Motor neuron (in vitro differentiated cells): ENCODE results near the gene SPATA31D1. TPM values are rescaled to one million over a fixed set of nuclear protein-coding genes. Genes with fewer than 3 reads are reported as not detected.

Source experiments
- ATAC-seq, 8 experiments: fragments of 200-7000 bp; cut with Tn5 transposase; replicated peaks in 6 of 8; 2 replicates each; pipeline ENCODE4 v1.8.0; 2021; ENCODE audit warnings: mild to moderate bottlenecking in 8 of 8, moderate library complexity in 8 of 8
- H3K27ac ChIP-seq, 2 donors: fragments of 250-450 bp; sonication (Bioruptor Pico); 2 replicates each; pipeline ENCODE4 v1.9.0; 2021; ENCODE audit warnings: antibody characterized with exemption in 2 of 2, mild to moderate bottlenecking in 2 of 2, moderate library complexity in 1 of 2
- H3K4me1 ChIP-seq, 2 donors: fragments of 250-450 bp; sonication (Bioruptor Pico); replicated peaks in 1 of 2; 2 replicates each; pipeline ENCODE4 v1.6.1; 2021; ENCODE audit warnings: antibody characterized with exemption in 2 of 2, mild to moderate bottlenecking in 2 of 2, moderate library complexity in 1 of 2
- H3K4me3 ChIP-seq, 5 donors: fragments of 250-450 bp; sonication (Bioruptor Pico); 2 replicates each; pipeline ENCODE4 v1.9.0; 2021; ENCODE audit warnings: antibody characterized with exemption in 5 of 5, mild to moderate bottlenecking in 5 of 5, moderate library complexity in 4 of 5
- WGBS, 10 experiments: fragments of 450-650 bp; shearing (Covaris generic); methylation state at CpG; one replicate each; pipeline ENCODE4 v1.0.0; 2022; 5-methylcytosine and 5-hydroxymethylcytosine counted together
- in situ Hi-C, 9 experiments: fragments of 400-800 bp; cut with MboI; loops; one replicate each; pipeline ENCODE4 v1.15.0; 2021; ENCODE audit warnings: low sequenced_read_pairs in 9 of 9, low pct_unique_long_range_greater_than_20kb in 2 of 9; ENCODE audit not compliant: unreplicated experiment in 9 of 9
- total RNA-seq, 8 experiments: library from RNA; unstranded; fragments of 300-600 nt; gene quantifications; 2 replicates each; pipeline versions ENCODE4 v1.2.3 to v1.2.4, GENCODE V29; 2022

Gene SPATA31D1
- total RNA-seq, 8 experiments from 2014 or later = under 0.01 to 0.28 (median 0.15) TPM; not detected in 2

DNA sequence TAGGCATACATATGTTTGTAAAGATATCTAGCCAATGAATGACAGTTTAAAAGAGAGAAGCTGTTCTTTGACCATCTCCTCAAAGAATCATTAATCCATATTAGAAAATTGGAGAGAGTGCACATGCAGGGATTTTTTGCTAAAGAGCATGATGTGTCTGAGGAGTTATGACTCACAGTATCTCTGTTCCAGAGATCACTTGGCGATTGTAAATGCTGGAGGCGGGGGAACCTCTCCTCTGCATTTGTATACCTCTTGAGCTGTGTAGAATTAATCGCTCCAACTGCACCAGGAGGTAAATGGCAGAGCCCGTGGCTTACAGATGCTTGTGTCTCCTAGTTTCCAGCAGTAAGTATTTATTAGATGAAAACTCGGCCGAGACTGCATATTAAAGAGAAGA, 3.6 kb upstream of the SPATA31D1 start:
- Histone ChIP-seq H3K4me1 (no peaks in the 10 kb centered on the region), H3K27ac (no peak overlapping the region), H3K4me3 (no peak overlapping the region)
- in situ Hi-C loops = no loop called here
- WGBS, 10 experiments = 28 to 83% (median 48%) methylated on average over 4 to 6 of the region's 6 CpGs; no CpG with 5 or more reads in 2 of the 10 experiments
- peak in 7 of 8 experiments; percentile 38 to 88 (median 78) for ATAC-seq

DNA sequence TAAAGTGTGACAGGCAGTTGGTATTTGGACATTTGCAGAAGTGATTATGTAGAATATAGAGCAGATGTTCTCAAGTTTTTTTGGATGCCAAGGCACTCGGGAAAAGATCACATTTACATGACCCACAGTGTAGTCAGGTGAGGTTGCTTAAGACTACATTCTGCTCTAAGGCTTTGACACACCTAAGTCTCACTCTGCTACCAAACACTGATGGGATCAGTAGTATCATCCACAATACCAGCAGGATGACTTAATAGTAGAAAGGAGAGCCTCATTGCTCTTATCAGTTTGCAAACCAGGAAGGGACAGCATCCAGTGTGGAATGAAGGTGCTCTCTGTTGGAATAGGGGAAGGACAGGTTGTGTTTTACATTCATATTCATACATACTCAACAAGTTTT, 2.5 kb upstream of the SPATA31D1 start:
- no peak for ATAC-seq
- Histone ChIP-seq H3K4me1 (no peaks in the 10 kb centered on the region), H3K4me3 (no peak overlapping the region), H3K27ac (no peak overlapping the region)
- in situ Hi-C loops = no loop called here
- 20 to 100% methylated on average over 1 of the region's 1 CpG; no CpG with 5 or more reads in 8 of the 10 experiments for WGBS, 10 experiments

DNA sequence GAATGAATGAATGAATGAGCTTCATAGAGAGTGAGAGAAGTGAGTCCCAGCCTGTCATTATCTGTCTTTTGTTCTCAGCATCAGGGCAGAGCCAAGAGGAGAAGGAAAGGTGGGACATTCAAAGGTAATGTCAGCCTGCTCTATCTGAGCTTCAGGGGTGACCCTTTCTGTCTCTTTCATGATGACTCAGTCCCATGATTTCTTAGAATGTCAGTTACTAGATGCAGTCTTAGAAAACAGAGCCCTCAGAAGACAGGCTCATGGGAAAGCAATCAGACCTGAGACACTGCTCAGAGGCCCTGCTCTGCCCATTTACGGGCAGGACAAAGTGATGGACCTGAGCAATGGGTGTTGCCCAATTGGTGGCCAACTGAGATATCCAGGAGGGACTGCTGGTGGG, 1.1 kb downstream of the SPATA31D1 start:
- Histone ChIP-seq H3K4me3 (no peak overlapping the region), H3K27ac (no peak overlapping the region), H3K4me1 (no peaks in the 10 kb centered on the region)
- ATAC-seq = no peak
- in situ Hi-C loops = no loop called here
- no CpG with 5 or more reads among the region's 1 CpG for WGBS, 10 experiments

DNA sequence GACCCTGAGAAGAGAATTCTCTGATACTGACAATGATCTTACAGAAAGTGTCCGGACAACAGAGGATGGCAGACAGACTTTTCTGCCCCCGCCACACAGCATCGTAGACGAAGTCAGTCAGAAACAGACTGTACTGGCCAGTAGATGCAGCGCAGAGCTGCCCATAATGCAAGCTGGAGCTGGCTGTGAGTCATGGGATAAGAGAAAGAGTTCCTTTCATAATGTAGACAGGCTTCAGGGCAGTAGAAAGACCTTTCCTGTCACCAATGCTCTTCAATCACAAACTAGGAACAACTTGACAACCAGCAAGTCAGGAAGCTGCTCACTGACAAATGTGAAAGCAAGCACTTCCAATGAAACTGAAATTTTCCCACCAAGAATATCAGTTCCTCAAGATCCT, 5.1 kb downstream of the SPATA31D1 start:
- WGBS, 10 experiments = 80 to 100% (median 86%) methylated on average over 1 to 5 of the region's 5 CpGs; no CpG with 5 or more reads in 5 of the 10 experiments
- in situ Hi-C loops = no loop called here
- no peaks in the 10 kb centered on the region for H3K4me1 ChIP-seq
- no peak overlapping the region for H3K4me3 ChIP-seq
- ATAC-seq = no peak
- H3K27ac ChIP-seq = no peak overlapping the region

DNA sequence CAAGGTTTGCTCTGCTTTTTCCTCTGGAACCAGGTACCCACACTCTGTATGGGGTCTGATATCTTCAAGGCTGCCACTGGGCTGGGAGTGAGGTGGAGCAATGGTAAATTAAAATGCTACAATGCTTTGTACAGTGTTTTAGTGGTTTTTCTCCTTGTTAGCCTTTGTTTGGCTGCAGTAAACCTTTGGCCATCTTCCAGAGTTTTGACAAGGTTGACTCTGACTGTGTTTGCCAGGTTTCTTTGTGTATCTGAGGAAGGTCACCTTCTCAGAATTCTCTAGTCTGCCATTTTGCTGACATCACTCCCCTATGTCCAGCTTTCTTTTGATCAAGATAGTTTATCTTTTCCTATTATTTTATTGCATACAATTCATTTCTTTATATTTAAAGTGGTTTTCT, 11.2 kb downstream of the SPATA31D1 start:
- in situ Hi-C loops = no loop called here
- no peak for ATAC-seq

DNA sequence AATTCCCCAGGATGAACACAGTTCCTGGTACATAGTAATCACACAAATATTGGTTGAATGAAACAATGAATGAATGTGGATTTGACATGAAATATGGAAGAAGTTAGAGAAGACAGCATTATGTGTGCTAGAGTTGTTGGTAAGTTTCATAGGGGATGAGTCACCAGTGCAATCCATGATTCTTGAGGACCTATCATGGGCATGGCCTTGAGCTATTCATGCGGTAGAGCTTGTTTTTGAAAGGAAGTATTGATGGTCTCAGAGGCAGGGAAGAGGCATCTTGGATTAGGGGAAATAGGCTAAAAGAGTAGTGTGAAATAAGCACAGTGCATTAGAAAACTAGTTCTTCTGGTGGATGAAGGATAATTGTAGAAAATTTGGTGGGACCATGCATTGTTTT, 22.1 kb downstream of the SPATA31D1 start:
- Histone ChIP-seq H3K27ac (no peak overlapping the region), H3K4me3 (no peak overlapping the region), H3K4me1 (no peaks in the 10 kb centered on the region)
- no peak for ATAC-seq
- WGBS, 10 experiments = 33 to 100% (median 100%) methylated on average over 1 of the region's 1 CpG; no CpG with 5 or more reads in 4 of the 10 experiments
- in situ Hi-C loops = no loop called here

More for the DNA sequence above, 11.2 kb downstream of the SPATA31D1 start:
- Histone ChIP-seq H3K27ac (no peak overlapping the region), H3K4me1 (no peaks in the 10 kb centered on the region), H3K4me3 (no peak overlapping the region)

DNA sequence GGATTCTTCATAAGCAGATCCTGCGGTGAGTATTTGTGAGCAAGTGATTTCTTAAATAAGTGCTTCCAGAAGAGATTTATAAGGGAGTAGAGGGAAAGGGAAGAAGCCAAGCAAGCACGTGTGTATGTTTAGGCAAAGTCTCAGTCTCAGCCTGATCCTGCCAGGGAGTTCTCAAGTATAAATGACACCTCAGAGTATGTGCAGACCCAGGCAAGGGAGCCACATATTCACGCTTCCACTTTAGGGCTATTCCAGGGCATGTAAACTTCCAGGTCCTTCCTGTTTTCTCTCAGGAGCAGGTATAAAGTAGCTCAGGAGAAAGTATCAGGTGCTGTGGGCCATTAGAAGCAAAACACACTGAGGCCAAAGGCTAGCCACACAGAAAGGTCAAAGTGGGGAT, 22.6 kb downstream of the SPATA31D1 start:
- WGBS, 10 experiments = 51 to 100% (median 98%) methylated on average over 1 to 3 of the region's 3 CpGs; no CpG with 5 or more reads in 4 of the 10 experiments
- ATAC-seq = no peak
- Histone ChIP-seq H3K4me1 (no peaks in the 10 kb centered on the region), H3K4me3 (no peak overlapping the region), H3K27ac (no peak overlapping the region)
- in situ Hi-C loops = no loop called here

DNA sequence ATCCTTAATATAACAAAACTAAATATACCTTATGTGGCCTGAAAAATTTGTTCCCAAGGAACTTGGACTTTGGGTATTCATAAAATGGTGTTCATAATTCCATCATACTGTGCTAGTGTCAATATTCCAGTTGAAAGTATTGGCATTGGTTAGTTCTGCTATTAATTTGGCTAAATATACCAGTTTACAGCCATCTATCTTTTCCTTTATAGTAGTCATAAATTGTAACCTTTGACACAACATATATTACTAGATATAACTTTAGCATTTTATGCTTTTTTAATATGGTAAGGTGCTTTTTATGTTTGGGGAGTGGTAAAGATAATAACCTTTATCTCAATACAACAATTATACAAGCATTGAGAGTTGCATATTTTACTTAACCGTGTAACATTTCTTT, 23.7 kb downstream of the SPATA31D1 start:
- 44 to 100% (median 90%) methylated on average over 1 of the region's 1 CpG for WGBS, 10 experiments
- in situ Hi-C loops = no loop called here

DNA sequence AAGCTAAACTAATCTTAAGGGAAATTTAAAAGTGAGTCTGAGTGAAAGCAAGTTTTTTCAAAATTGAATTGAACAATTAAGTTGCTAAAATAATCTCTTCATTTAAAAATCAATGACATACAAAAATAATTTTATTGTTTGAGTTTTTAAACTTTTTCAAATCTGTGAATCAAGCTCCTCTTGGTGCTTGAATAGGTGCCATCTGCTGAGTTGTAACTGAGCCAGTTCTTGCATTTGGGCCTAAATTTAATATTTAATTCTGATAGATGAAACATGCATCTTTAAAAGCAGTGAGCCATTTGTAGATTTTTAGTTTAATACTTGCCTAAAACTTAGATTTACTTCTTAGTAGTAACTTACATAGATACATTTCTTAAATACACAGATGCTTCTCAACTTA, 31.8 kb downstream of the SPATA31D1 start:
- Histone ChIP-seq H3K4me3 (no peak overlapping the region), H3K4me1 (peaks cover 6 to 11% of the 10 kb centered on the region in 2 donors), H3K27ac (no peak overlapping the region)
- in situ Hi-C loops = no loop called here
- no peak for ATAC-seq

More for the DNA sequence above, 23.7 kb downstream of the SPATA31D1 start:
- no peak for ATAC-seq
- Histone ChIP-seq H3K4me1 (no peaks in the 10 kb centered on the region), H3K27ac (no peak overlapping the region), H3K4me3 (no peak overlapping the region)

DNA sequence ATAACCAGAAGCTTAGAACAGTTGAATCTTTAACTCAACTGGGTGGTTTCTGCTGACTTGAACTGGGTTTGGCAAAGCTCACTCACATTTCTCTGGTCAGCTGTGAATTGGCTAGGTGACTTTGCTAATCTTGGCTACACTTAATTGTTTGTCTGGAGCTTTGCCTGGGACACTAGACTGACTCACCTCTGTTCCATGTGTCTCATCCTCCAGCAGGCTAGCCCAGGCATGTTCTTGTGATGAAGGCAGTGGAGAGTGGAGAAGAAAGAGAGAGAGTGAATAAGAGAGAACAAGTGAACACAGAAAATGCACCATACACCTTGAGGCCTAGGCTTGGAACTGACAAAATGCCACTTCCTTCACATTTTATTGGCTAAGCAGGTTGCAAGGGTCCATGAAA, 32.6 kb downstream of the SPATA31D1 start:
- in situ Hi-C loops = no loop called here
- Histone ChIP-seq H3K4me1 (peaks cover 6 to 13% of the 10 kb centered on the region in 2 donors), H3K27ac (no peak overlapping the region), H3K4me3 (no peak overlapping the region)
- ATAC-seq = peak in 3 of 8 experiments; percentile 31 to 100 (median 100)

DNA sequence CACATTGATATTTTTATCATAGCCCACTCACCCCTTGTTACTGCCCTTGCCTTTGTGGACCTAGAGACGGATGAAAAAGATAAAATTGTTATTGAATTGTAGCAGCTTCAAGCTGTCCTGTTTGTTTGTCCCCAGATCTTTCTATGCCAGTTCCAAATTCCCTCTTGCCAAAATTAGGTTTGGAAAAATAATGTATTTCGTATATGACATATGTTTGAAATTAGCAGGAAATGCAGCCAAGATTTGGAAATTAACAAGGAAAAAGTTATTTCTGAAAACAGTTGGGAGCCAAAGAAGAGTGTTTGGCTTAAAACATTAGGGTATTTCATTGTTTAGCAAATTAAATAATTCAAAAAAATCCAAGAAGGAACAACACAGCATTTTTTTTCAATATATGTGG, 33.5 kb downstream of the SPATA31D1 start:
- H3K4me3 ChIP-seq = no peak overlapping the region
- WGBS, 10 experiments = 0 to 100% (median 96%) methylated on average over 1 to 2 of the region's 2 CpGs
- in situ Hi-C loops = no loop called here
- H3K4me1 ChIP-seq = peaks cover 6 to 15% of the 10 kb centered on the region in 2 donors
- no peak overlapping the region for H3K27ac ChIP-seq
- ATAC-seq = no peak

DNA sequence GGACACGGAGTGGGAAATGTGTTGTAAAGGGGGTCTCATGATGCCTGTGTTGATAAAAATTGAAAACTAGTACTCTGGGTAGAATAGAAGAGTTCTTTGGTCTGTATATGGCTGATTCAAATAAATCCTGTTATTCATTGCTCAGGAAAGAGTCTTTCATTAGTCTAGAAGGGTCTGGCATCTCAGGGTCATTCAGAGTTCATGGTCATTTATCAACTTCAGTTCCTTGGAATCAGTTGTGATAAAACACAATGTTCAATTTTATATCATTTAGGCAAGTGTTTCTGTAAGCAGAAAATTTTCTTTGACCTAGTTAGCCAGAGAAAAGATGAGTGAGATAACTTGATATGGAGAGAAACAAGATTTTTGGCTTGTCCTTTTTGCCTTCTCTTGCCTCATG, 36.3 kb downstream of the SPATA31D1 start:
- peak in 4 of 8 experiments; percentile 21 to 71 (median 62) for ATAC-seq
- Histone ChIP-seq H3K4me3 (no peak overlapping the region), H3K4me1 (peaks cover 6 to 16% of the 10 kb centered on the region in 2 donors), H3K27ac (no peak overlapping the region)
- WGBS, 10 experiments = 20 to 100% (median 78%) methylated on average over 1 of the region's 1 CpG; no CpG with 5 or more reads in 1 of the 10 experiments
- in situ Hi-C loops = no loop called here

DNA sequence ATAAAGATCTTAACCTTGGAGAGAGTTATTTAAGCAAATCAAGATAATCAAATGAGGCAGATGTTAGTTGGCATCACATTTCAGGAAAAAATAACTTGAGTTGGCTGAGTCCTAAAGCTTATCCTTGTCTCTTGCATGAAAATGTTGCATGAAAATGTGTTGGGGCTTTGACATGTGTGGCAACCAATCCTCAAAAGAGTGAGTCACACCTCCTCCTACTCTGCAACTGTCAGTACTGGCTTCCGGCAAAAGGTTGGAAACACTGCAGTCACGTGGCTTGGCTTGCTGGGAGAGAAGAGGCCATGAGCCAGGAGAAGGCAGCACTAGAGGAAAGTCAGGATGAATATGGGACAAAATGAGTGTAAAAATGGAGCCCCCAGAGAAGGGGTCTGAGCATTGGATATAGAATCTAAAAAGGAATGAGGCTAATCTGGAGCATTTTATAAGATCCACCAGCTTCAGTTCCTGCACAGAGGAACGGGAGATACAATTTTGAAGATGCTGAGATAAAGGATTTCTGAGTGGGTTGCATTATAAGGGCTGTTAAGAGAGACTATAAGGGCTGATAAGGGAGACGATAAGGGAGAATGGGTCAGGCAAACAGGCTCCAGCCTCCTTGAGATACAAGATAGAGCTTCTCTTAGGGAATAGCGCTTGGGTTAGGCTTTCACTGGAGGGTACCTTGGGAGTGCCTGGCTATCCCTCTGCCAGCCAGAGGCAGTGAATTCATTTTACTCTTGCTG, 43.1 kb downstream of the SPATA31D1 start:
- WGBS, 10 experiments = 20 to 100% (median 71%) methylated on average over 1 to 4 of the region's 5 CpGs; no CpG with 5 or more reads in 1 of the 10 experiments

More for the DNA sequence above, 43.1 kb downstream of the SPATA31D1 start:
- in situ Hi-C loops = no loop called here
- Histone ChIP-seq H3K4me3 (no peak overlapping the region), H3K27ac (no peak overlapping the region), H3K4me1 (peaks cover 0 to 3% of the 10 kb centered on the region in 2 donors)
- ATAC-seq = peak in 7 of 8 experiments; percentile 57 to 92 (median 78)
